DND-41 (cell line): Measurements from ENCODE around the gene SUN2.

Source experiments
- ATAC-seq: fragments of 200-7000 bp; cut with Tn5 transposase; 3 replicates; pipeline ENCODE4 v1.9.1; 2021; ENCODE audit warnings: low read depth; ENCODE audit not compliant: insufficient read depth
- DNase-seq: peaks from one replicate; pipeline ENCODE4 v3.0.0-alpha.2; 2020
- H2AFZ ChIP-seq: 2 replicates; pipeline ENCODE4 v1.6.0; 2012; ENCODE audit warnings: low read depth, low read length
- H3K27ac ChIP-seq: 2 replicates; pipeline ENCODE4 v1.5.1; 2012; ENCODE audit warnings: low read length, inconsistent platforms
- H3K27me3 ChIP-seq: fragments of 200-600 bp; sonication (generic); 2 replicates; pipeline ENCODE4 v1.6.0; 2012; ENCODE audit warnings: low read length, mild to moderate bottlenecking, inconsistent platforms; ENCODE audit not compliant: insufficient read depth, poor library complexity
- H3K36me3 ChIP-seq: 2 replicates; pipeline ENCODE4 v1.5.1; 2012; ENCODE audit warnings: low read length, inconsistent platforms; ENCODE audit not compliant: insufficient read depth
- H3K4me1 ChIP-seq: 2 replicates; pipeline ENCODE4 v1.5.1; 2012; ENCODE audit warnings: mild to moderate bottlenecking, low read length; ENCODE audit not compliant: insufficient read depth
- H3K4me2 ChIP-seq: 2 replicates; pipeline ENCODE4 v1.6.0; 2012; ENCODE audit warnings: mild to moderate bottlenecking, moderate library complexity, low read length, inconsistent platforms; ENCODE audit not compliant: insufficient read depth
- H3K4me3 ChIP-seq, 2 experiments: fragments of 200-600 bp in 1 of 2; shearing (Covaris generic) in 1 of 2; 2 replicates each; pipeline ENCODE4 v1.5.1; 2012 to 2016; ENCODE audit warnings: inconsistent platforms in 2 of 2, low read length in 2 of 2, mild to moderate bottlenecking in 2 of 2, low read depth in 1 of 2, moderate library complexity in 1 of 2
- H3K79me2 ChIP-seq: 2 replicates; pipeline ENCODE4 v1.6.0; 2012; ENCODE audit warnings: low read length, inconsistent platforms; ENCODE audit not compliant: insufficient read depth
- H3K9ac ChIP-seq: 2 replicates; pipeline ENCODE4 v1.6.0; 2012; ENCODE audit warnings: low read depth, mild to moderate bottlenecking, inconsistent platforms, low read length, moderate library complexity
- H3K9me3 ChIP-seq: 2 replicates; pipeline ENCODE4 v1.5.1; 2012; ENCODE audit warnings: low read length, moderate library complexity, mild to moderate bottlenecking, inconsistent platforms; ENCODE audit not compliant: insufficient read depth, severe bottlenecking
- H4K20me1 ChIP-seq: 2 replicates; pipeline ENCODE4 v1.6.0; 2012; ENCODE audit warnings: low read length; ENCODE audit not compliant: insufficient read depth
- CTCF ChIP-seq: IDR thresholded peaks from 2 replicates; pipeline ENCODE4 v1.5.1; 2012; ENCODE audit warnings: borderline replicate concordance, low read length, moderate library complexity, mild to moderate bottlenecking; ENCODE audit not compliant: poor library complexity, severe bottlenecking; ENCODE audit errors: extremely low read depth
- EZH2 ChIP-seq: IDR thresholded peaks from 3 replicates; pipeline ENCODE4 v1.6.1; 2012; ENCODE audit warnings: borderline replicate concordance, low read depth, mild to moderate bottlenecking, moderate library complexity, low read length, inconsistent platforms; ENCODE audit not compliant: severe bottlenecking

Gene SUN2

GRCh38 chr22:38739300-38740055 is 16.3 kb downstream of the SUN2 start:
- no peak overlapping the region for H2AFZ ChIP-seq
- H3K4me1 ChIP-seq = no peaks in the 10 kb centered on the region
- no peak overlapping the region for H3K4me2 ChIP-seq
- H3K79me2 ChIP-seq = no peaks in the 10 kb centered on the region
- no peak overlapping the region for H3K27ac ChIP-seq
- DNase-seq (no peak), ATAC-seq (no peak)
- H4K20me1 ChIP-seq = peaks cover 40% of the 10 kb centered on the region
- no peak overlapping the region for H3K4me3 ChIP-seq
- no peaks in the 10 kb centered on the region for H3K9me3 ChIP-seq
- no peaks in the 10 kb centered on the region for H3K27me3 ChIP-seq
- H3K9ac ChIP-seq = no peak overlapping the region
- H3K36me3 ChIP-seq = peaks cover 99% of the 10 kb centered on the region
- no peak for TF ChIP-seq EZH2
- TF ChIP-seq CTCF = no peak

DNA sequence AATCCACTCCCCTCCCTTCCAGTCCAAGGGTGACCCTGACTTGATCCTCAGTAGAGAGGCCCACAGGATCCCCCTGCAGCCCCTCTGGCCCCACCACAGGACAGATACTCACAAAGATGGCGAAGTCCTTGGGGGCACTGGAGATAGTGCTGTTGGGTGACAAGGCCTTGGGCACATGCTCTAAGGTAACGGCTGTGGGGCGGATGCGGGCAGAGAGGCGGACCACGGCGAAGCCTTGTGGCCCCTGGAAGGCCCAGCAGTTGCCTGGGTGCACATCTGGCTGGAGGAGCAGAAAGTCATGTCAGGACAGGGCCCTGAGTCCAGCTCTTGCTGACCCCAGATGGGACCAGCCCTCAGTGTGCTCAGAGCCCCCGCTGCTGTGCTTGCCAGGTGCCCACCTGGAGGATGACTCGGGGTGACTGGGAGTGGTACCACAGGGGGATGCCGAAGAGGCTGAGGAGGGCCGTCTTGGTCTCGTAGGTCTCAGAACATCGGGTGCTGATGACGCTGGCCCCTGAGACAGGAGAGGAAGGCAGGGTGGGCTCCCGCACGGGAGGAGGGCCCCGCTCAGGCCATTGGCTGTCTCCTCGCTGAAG is 17.2 kb downstream of the SUN2 start:
- DNase-seq = no peak
- H3K9me3 ChIP-seq = no peaks in the 10 kb centered on the region
- H3K79me2 ChIP-seq = no peaks in the 10 kb centered on the region
- H2AFZ ChIP-seq = no peak overlapping the region
- H3K9ac ChIP-seq = no peak overlapping the region
- no peak overlapping the region for H3K4me3 ChIP-seq
- no peak for ATAC-seq
- H3K4me1 ChIP-seq = no peaks in the 10 kb centered on the region
- peaks cover 49% of the 10 kb centered on the region for H4K20me1 ChIP-seq
- no peak overlapping the region for H3K27ac ChIP-seq
- H3K36me3 ChIP-seq = peaks cover 99% of the 10 kb centered on the region
- TF ChIP-seq EZH2 = no peak
- TF ChIP-seq CTCF = no peak
- no peaks in the 10 kb centered on the region for H3K27me3 ChIP-seq
- H3K4me2 ChIP-seq = no peak overlapping the region

- Histone ChIP-seq H3K4me1 (no peaks in the 10 kb centered on the region), H3K27ac (no peak overlapping the region), H3K27me3 (no peaks in the 10 kb centered on the region), H3K4me3 (no peak overlapping the region), H3K79me2 (no peaks in the 10 kb centered on the region), H4K20me1 (peaks cover 52% of the 10 kb centered on the region), H3K36me3 (peaks cover 98% of the 10 kb centered on the region), H3K9ac (no peak overlapping the region), H2AFZ (no peak overlapping the region), H3K9me3 (no peaks in the 10 kb centered on the region), H3K4me2 (no peak overlapping the region)
- no peak for TF ChIP-seq CTCF
- no peak for TF ChIP-seq EZH2
- no peak for ATAC-seq
- DNase-seq = no peak
These were observed 18.3 kb downstream of the SUN2 start for GRCh38 chr22:38737302-38738060.
